HepG2 (cell line): ENCODE measurements around the gene NCF4. TPM values are rescaled to one million over a fixed set of nuclear protein-coding genes. Genes with fewer than 3 reads are reported as not detected.

Experiments used
- ATAC-seq: fragments of 200-7000 bp; cut with Tn5 transposase; 3 replicates; pipeline ENCODE4 v1.9.1; 2020; ENCODE audit warnings: mild to moderate bottlenecking, moderate library complexity
- BruUV-seq: library from RNA; stranded (reverse); fragments of 400-500 nt; replicated peaks from 2 replicates; lab custom pipeline; 2021; lab: Mats Ljungman, UMichigan
- CTCF ChIA-PET: fragments of 300-600 bp; formaldehyde crosslinking; extraction: SDS; loops from one replicate; lab custom pipeline; 2021; ENCODE audit warnings: low total read pairs, inconsistent platforms, low intra/inter-chr PET ratio; lab: Yijun Ruan, JAX
- POLR2A ChIA-PET: fragments of 350-600 bp; sonication (Branson Sonifier 250); formaldehyde crosslinking; loops from one replicate; lab custom pipeline; 2020; ENCODE audit warnings: antibody characterized with exemption, inconsistent platforms; lab: Yijun Ruan, JAX
- DNase-seq: peaks from one replicate; pipeline ENCODE4 v3.0.0-alpha.2; 2015; ENCODE audit warnings: low spot score
- FAIRE-seq: peaks from 3 replicates; lab custom pipeline; 2011; peaks lifted over from hg19 to GRCh38; lab: Jason Lieb, UNC
- H2AFZ ChIP-seq: one replicate; pipeline ENCODE4 v1.6.1; 2011; ENCODE audit warnings: low read length, inconsistent platforms
- H3K27ac ChIP-seq: fragments of 300-600 bp; 3 replicates; pipeline ENCODE4 v1.8.0; 2011; ENCODE audit warnings: mixed run types, mild to moderate bottlenecking, mixed read lengths, low read length, inconsistent platforms; ENCODE audit not compliant: insufficient read depth; ENCODE audit errors: extremely low read length
- H3K27me3 ChIP-seq, 2 experiments: fragments of 200-600 bp in 1 of 2; 2 replicates in 1 of 2; 3 replicates in 1 of 2; pipeline versions ENCODE4 v1.6.0 to v1.8.0; 2011; ENCODE audit warnings: low read length in 2 of 2, mild to moderate bottlenecking in 2 of 2, moderate library complexity in 2 of 2, inconsistent platforms in 1 of 2; ENCODE audit not compliant: insufficient read depth in 2 of 2, control insufficient read depth in 1 of 2
- H3K36me3 ChIP-seq, 2 experiments: fragments of 200-600 bp in 1 of 2; replicated peaks in 1 of 2; 2 replicates in 1 of 2; 3 replicates in 1 of 2; pipeline versions ENCODE4 v1.5.1 to v1.8.0; 2011; ENCODE audit warnings: low read length in 2 of 2, inconsistent platforms in 1 of 2; ENCODE audit not compliant: insufficient read depth in 2 of 2, control insufficient read depth in 1 of 2
- H3K4me1 ChIP-seq: 2 replicates; pipeline ENCODE4 v1.5.1; 2012; ENCODE audit warnings: low read length, inconsistent platforms; ENCODE audit not compliant: insufficient read depth
- H3K4me2 ChIP-seq: 2 replicates; pipeline ENCODE4 v1.6.0; 2011; ENCODE audit warnings: low read depth, low read length, inconsistent platforms
- H3K4me3 ChIP-seq, 3 experiments: fragments of 200-600 bp in 1 of 3; sonication (generic), shearing (Covaris generic) in 1 of 3; replicated peaks in 1 of 3; 2 replicates each; pipeline ENCODE4 v1.5.1; 2011 to 2016; ENCODE audit warnings: low read length in 3 of 3, inconsistent platforms in 2 of 3, low read depth in 2 of 3, mild to moderate bottlenecking in 2 of 3, control low read depth in 1 of 3, mixed read lengths in 1 of 3; ENCODE audit not compliant: insufficient read depth in 1 of 3
- H3K79me2 ChIP-seq: one replicate; pipeline ENCODE4 v1.6.1; 2011; ENCODE audit warnings: low read length, inconsistent platforms; ENCODE audit not compliant: insufficient read depth
- H3K9ac ChIP-seq: 2 replicates; pipeline ENCODE4 v1.6.0; 2011; ENCODE audit warnings: mild to moderate bottlenecking, low read depth, low read length, inconsistent platforms; ENCODE audit not compliant: insufficient read depth
- H3K9me3 ChIP-seq: 2 replicates; pipeline ENCODE4 v1.5.1; 2012; ENCODE audit warnings: mild to moderate bottlenecking, low read length
- H4K20me1 ChIP-seq: 2 replicates; pipeline ENCODE4 v1.6.0; 2011; ENCODE audit warnings: inconsistent platforms, mild to moderate bottlenecking, low read length, moderate library complexity; ENCODE audit not compliant: insufficient read depth
- BCL6 ChIP-seq: IDR thresholded peaks from 2 replicates; pipeline ENCODE4 v1.6.1; 2016; ENCODE audit warnings: missing genetic modification reagents, missing compliant biosample characterization
- CENPX ChIP-seq: sonication (generic); formaldehyde crosslinking; IDR thresholded peaks from 2 replicates; pipeline ENCODE4 v1.9.0; 2021; ENCODE audit warnings: mild to moderate bottlenecking, missing genetic modification reagents, moderate library complexity
- HNF4A ChIP-seq: sonication (generic); formaldehyde crosslinking; IDR thresholded peaks from 2 replicates; pipeline ENCODE4 v1.4.0; 2020; ENCODE audit warnings: missing genetic modification reagents
- HOXD1 ChIP-seq: sonication (generic); formaldehyde crosslinking; IDR thresholded peaks from 2 replicates; pipeline ENCODE4 v1.5.0; 2020; ENCODE audit warnings: missing genetic modification reagents
- JDP2 ChIP-seq: sonication (generic); formaldehyde crosslinking; IDR thresholded peaks from 2 replicates; pipeline ENCODE4 v1.8.1; 2022; ENCODE audit warnings: missing genetic modification reagents, borderline replicate concordance
- RBFOX2 ChIP-seq: fragments of 200-400 bp; formaldehyde crosslinking; IDR thresholded peaks from 2 replicates; pipeline ENCODE4 v1.6.1; 2017; ENCODE audit warnings: low read depth, mild to moderate bottlenecking, low read length
- REL ChIP-seq: sonication (generic); formaldehyde crosslinking; conservative IDR thresholded peaks from 2 replicates; pipeline ENCODE4 v1.8.0; 2022; ENCODE audit warnings: mild to moderate bottlenecking, missing genetic modification reagents, moderate library complexity
- ZFP1 ChIP-seq: IDR thresholded peaks from 2 replicates; pipeline ENCODE4 v1.6.1; 2016
- ZNF546 ChIP-seq: sonication (generic); formaldehyde crosslinking; conservative IDR thresholded peaks from 2 replicates; pipeline ENCODE4 v1.8.1; 2023; ENCODE audit warnings: mild to moderate bottlenecking, missing genetic modification reagents
- ZNF75D ChIP-seq: sonication (generic); formaldehyde crosslinking; IDR thresholded peaks from 2 replicates; pipeline ENCODE4 v1.8.1; 2023; ENCODE audit warnings: missing genetic modification reagents, mild to moderate bottlenecking, borderline replicate concordance
- ZNF792 ChIP-seq: IDR thresholded peaks from 2 replicates; pipeline ENCODE4 v1.6.1; 2016
- ZSCAN12 ChIP-seq: sonication (generic); formaldehyde crosslinking; IDR thresholded peaks from 2 replicates; pipeline ENCODE4 v1.9.0; 2021; ENCODE audit warnings: mild to moderate bottlenecking, missing genetic modification reagents
- WGBS: methylation state at CpG from one replicate; pipeline ENCODE4 v1.1.6; 2017; ENCODE audit warnings: low lambda C conversion rate; 5-methylcytosine and 5-hydroxymethylcytosine counted together
- in situ Hi-C: cut with HindIII; loops from 2 replicates; pipeline ENCODE4 v1.10.0; 2017; ENCODE audit warnings: low pct_unique_long_range_greater_than_20kb; ENCODE audit not compliant: extremely low pct_ligation_motif_present
- intact Hi-C: fragments of 100-400 bp; cut with micrococcal nuclease; formaldehyde crosslinking; loops from one replicate; pipeline ENCODE4 v1.10.0; 2022; ENCODE audit not compliant: unreplicated experiment
- polyA plus RNA-seq, 8 experiments: library from polyadenylated mRNA; depleted of rRNA in 3 of 8; stranded (reverse) in 7 of 8; unstranded in 1 of 8; fragments of >200 nt; fragmentation: Illumina TruSeq in 4 of 8; extraction: Trizol in 4 of 8; gene quantifications; 2 replicates each; pipeline versions ENCODE4 v1.2.1 to v1.2.3, GENCODE V29; 2011 to 2016; ENCODE audit warnings: low read depth in 4 of 8, missing spikeins in 1 of 8, mixed read lengths in 1 of 8; ENCODE audit not compliant: insufficient read depth in 1 of 8
- total RNA-seq, 5 experiments: library from RNA; depleted of rRNA; stranded (reverse); fragments of >200 nt; fragmentation: Illumina TruSeq; extraction: Trizol; gene quantifications; 2 replicates each; pipeline ENCODE4 v1.2.3, GENCODE V29; 2016; ENCODE audit warnings: low read depth in 1 of 5
- TF ChIP-seq, protein P1 (sequence below): sonication (generic); formaldehyde crosslinking; IDR thresholded peaks from 2 replicates; pipeline ENCODE4 v1.4.0; 2020; ENCODE audit warnings: missing genetic modification reagents
- TF ChIP-seq, protein P2 (sequence below): sonication (generic); formaldehyde crosslinking; IDR thresholded peaks from 2 replicates; pipeline ENCODE4 v1.8.0; 2022; ENCODE audit warnings: mild to moderate bottlenecking, missing genetic modification reagents; ENCODE audit not compliant: insufficient replicate concordance
- TF ChIP-seq, protein P3 (sequence below): IDR thresholded peaks from 2 replicates; pipeline ENCODE4 v1.4.0; 2020; ENCODE audit warnings: mild to moderate bottlenecking, missing genetic modification reagents

Gene NCF4
- total and polyA plus RNA-seq, 2 of the 13 experiments (the other 11 are each of a cell fraction or from before 2014, with no cell fraction given): not detected

DNA sequence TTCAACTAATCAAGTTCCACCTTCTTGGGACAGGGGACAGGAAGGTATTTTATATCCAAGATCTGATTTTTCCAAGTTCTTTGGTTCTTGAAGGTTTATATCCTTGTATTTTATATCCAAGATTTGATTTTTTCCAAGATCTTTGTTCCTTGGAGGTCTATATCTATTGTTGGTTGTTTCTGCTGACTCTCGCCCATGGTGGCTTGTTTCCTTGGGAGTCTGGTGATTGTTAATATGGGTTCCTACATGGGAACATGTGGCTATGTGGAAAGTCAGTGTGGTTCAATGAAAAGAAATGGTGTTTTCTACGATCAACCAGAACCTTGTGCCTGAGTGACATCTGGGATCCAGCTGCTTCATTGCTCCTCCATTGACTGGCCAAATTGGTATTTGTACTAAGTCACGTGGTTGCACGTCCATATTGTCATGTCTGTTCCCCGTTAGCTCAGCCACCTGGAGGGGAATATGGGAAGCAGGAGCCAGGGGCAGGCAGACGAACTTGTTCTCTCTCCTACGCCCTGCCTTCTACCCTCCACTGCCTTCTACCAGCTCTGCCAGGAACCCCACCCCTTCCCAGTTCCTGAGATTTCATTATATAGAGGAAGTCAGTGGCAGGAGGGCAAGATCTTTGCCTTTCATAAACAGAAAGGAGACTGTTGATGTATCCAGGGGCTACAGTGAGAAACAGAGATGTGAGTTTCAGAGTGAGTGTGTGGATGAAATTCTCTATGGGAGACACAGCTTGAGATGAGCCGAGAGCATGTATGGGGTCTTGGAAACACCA, 41.5 kb downstream of the NCF4 start:
- BruUV-seq: no TSS peak
- 7% methylated on average over 8 of the region's 8 CpGs for WGBS
- no peak overlapping the region for H3K4me2 ChIP-seq
- no peak for ATAC-seq
- no peak overlapping the region for H2AFZ ChIP-seq
- ChIA-PET POLR2A (no interaction called here), CTCF (no interaction called here)
- intact Hi-C loops (no loop called here), in situ Hi-C loops (no loop called here)
- H3K9ac ChIP-seq: no peak overlapping the region
- H3K79me2 ChIP-seq: no peaks in the 10 kb centered on the region
- H3K4me1 ChIP-seq: no peaks in the 10 kb centered on the region
- no peaks in the 10 kb centered on the region for H3K9me3 ChIP-seq
- peaks cover 0 to 25% of the 10 kb centered on the region in 2 experiments; a peak in 2 of 5 replicates for H3K27me3 ChIP-seq
- no peak overlapping the region for H3K4me3 ChIP-seq
- FAIRE-seq: no peak
- no peaks in the 10 kb centered on the region for H3K36me3 ChIP-seq
- no peak overlapping the region for H3K27ac ChIP-seq
- no peaks in the 10 kb centered on the region for H4K20me1 ChIP-seq
- DNase-seq: no peak
- TF ChIP-seq ZNF75D (CRISPR knock-in tag) (no peak), REL (CRISPR knock-in tag) (no peak), ZSCAN12 (no peak), JDP2 (CRISPR knock-in tag) (no peak), ZFP1 (CRISPR knock-in tag) (no peak), BCL6 (CRISPR knock-in tag) (no peak), RBFOX2 (no peak), CENPX (CRISPR knock-in tag) (no peak), HNF4A (CRISPR knock-in tag) (no peak), HOXD1 (CRISPR knock-in tag) (no peak), ZNF792 (CRISPR knock-in tag) (no peak), ZNF546 (CRISPR knock-in tag) (no peak)
- TF ChIP-seq, protein P1, sequence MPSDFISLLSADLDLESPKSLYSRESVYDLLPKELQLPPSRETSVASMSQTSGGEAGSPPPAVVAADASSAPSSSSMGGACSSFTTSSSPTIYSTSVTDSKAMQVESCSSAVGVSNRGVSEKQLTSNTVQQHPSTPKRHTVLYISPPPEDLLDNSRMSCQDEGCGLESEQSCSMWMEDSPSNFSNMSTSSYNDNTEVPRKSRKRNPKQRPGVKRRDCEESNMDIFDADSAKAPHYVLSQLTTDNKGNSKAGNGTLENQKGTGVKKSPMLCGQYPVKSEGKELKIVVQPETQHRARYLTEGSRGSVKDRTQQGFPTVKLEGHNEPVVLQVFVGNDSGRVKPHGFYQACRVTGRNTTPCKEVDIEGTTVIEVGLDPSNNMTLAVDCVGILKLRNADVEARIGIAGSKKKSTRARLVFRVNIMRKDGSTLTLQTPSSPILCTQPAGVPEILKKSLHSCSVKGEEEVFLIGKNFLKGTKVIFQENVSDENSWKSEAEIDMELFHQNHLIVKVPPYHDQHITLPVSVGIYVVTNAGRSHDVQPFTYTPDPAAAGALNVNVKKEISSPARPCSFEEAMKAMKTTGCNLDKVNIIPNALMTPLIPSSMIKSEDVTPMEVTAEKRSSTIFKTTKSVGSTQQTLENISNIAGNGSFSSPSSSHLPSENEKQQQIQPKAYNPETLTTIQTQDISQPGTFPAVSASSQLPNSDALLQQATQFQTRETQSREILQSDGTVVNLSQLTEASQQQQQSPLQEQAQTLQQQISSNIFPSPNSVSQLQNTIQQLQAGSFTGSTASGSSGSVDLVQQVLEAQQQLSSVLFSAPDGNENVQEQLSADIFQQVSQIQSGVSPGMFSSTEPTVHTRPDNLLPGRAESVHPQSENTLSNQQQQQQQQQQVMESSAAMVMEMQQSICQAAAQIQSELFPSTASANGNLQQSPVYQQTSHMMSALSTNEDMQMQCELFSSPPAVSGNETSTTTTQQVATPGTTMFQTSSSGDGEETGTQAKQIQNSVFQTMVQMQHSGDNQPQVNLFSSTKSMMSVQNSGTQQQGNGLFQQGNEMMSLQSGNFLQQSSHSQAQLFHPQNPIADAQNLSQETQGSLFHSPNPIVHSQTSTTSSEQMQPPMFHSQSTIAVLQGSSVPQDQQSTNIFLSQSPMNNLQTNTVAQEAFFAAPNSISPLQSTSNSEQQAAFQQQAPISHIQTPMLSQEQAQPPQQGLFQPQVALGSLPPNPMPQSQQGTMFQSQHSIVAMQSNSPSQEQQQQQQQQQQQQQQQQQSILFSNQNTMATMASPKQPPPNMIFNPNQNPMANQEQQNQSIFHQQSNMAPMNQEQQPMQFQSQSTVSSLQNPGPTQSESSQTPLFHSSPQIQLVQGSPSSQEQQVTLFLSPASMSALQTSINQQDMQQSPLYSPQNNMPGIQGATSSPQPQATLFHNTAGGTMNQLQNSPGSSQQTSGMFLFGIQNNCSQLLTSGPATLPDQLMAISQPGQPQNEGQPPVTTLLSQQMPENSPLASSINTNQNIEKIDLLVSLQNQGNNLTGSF: no peak
- TF ChIP-seq, protein P2, sequence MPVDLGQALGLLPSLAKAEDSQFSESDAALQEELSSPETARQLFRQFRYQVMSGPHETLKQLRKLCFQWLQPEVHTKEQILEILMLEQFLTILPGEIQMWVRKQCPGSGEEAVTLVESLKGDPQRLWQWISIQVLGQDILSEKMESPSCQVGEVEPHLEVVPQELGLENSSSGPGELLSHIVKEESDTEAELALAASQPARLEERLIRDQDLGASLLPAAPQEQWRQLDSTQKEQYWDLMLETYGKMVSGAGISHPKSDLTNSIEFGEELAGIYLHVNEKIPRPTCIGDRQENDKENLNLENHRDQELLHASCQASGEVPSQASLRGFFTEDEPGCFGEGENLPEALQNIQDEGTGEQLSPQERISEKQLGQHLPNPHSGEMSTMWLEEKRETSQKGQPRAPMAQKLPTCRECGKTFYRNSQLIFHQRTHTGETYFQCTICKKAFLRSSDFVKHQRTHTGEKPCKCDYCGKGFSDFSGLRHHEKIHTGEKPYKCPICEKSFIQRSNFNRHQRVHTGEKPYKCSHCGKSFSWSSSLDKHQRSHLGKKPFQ (CRISPR knock-in tag): no peak
- TF ChIP-seq, protein P3, sequence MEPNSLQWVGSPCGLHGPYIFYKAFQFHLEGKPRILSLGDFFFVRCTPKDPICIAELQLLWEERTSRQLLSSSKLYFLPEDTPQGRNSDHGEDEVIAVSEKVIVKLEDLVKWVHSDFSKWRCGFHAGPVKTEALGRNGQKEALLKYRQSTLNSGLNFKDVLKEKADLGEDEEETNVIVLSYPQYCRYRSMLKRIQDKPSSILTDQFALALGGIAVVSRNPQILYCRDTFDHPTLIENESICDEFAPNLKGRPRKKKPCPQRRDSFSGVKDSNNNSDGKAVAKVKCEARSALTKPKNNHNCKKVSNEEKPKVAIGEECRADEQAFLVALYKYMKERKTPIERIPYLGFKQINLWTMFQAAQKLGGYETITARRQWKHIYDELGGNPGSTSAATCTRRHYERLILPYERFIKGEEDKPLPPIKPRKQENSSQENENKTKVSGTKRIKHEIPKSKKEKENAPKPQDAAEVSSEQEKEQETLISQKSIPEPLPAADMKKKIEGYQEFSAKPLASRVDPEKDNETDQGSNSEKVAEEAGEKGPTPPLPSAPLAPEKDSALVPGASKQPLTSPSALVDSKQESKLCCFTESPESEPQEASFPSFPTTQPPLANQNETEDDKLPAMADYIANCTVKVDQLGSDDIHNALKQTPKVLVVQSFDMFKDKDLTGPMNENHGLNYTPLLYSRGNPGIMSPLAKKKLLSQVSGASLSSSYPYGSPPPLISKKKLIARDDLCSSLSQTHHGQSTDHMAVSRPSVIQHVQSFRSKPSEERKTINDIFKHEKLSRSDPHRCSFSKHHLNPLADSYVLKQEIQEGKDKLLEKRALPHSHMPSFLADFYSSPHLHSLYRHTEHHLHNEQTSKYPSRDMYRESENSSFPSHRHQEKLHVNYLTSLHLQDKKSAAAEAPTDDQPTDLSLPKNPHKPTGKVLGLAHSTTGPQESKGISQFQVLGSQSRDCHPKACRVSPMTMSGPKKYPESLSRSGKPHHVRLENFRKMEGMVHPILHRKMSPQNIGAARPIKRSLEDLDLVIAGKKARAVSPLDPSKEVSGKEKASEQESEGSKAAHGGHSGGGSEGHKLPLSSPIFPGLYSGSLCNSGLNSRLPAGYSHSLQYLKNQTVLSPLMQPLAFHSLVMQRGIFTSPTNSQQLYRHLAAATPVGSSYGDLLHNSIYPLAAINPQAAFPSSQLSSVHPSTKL: no peak
